Loucy (cell line): ENCODE results near the gene GRIN2A.

Experiments
- H2AFZ ChIP-seq: fragments of 200-600 bp; sonication (generic); 2 replicates; pipeline ENCODE4 v1.6.0; 2016; ENCODE audit warnings: antibody characterized with exemption, mild to moderate bottlenecking, low read length, moderate library complexity
- H3F3A ChIP-seq: fragments of 200-600 bp; 2 replicates; pipeline ENCODE4 v1.6.0; 2016; ENCODE audit warnings: antibody characterized with exemption, low read depth, mild to moderate bottlenecking
- H3K27me3 ChIP-seq: fragments of 200-600 bp; sonication (generic); 2 replicates; pipeline ENCODE4 v1.6.1; 2014; ENCODE audit warnings: low read length, mild to moderate bottlenecking; ENCODE audit not compliant: insufficient read depth, poor library complexity, severe bottlenecking
- H3K36me3 ChIP-seq: fragments of 200-600 bp; sonication (generic); 2 replicates; pipeline ENCODE4 v1.6.1; 2016; ENCODE audit warnings: low read length; ENCODE audit not compliant: insufficient read depth
- H3K4me1 ChIP-seq: fragments of 200-600 bp; sonication (generic); 2 replicates; pipeline ENCODE4 v1.5.1; 2014; ENCODE audit warnings: low read length, mild to moderate bottlenecking; ENCODE audit not compliant: insufficient read depth, poor library complexity, severe bottlenecking
- H3K4me2 ChIP-seq: fragments of 200-600 bp; sonication (generic); 2 replicates; pipeline ENCODE4 v1.6.0; 2014; ENCODE audit warnings: antibody characterized with exemption, low read length, low read depth, mild to moderate bottlenecking; ENCODE audit not compliant: poor library complexity, severe bottlenecking
- H3K4me3 ChIP-seq: fragments of 200-600 bp; sonication (generic); 2 replicates; pipeline ENCODE4 v1.5.1; 2014; ENCODE audit warnings: low read length, mild to moderate bottlenecking, mixed read lengths; ENCODE audit not compliant: poor library complexity, severe bottlenecking
- H3K79me2 ChIP-seq: fragments of 200-600 bp; sonication (generic); 2 replicates; pipeline ENCODE4 v1.6.1; 2014; ENCODE audit warnings: low read length; ENCODE audit not compliant: insufficient read depth
- H3K9ac ChIP-seq: fragments of 200-600 bp; sonication (generic); 2 replicates; pipeline ENCODE4 v1.6.0; 2014; ENCODE audit warnings: mild to moderate bottlenecking, low read depth, low read length, moderate library complexity; ENCODE audit not compliant: poor library complexity, severe bottlenecking
- H3K9me2 ChIP-seq: fragments of 200-600 bp; sonication (generic); replicated peaks from 2 replicates; pipeline ENCODE4 v1.6.1; 2016; ENCODE audit warnings: low read depth, low read length, mixed read lengths
- H3K9me3 ChIP-seq: fragments of 200-600 bp; sonication (generic); 2 replicates; pipeline ENCODE4 v1.6.1; 2014; ENCODE audit warnings: mild to moderate bottlenecking, antibody characterized with exemption, low read length, low read depth; ENCODE audit not compliant: insufficient read depth
- H4K20me1 ChIP-seq: fragments of 200-600 bp; sonication (generic); 2 replicates; pipeline ENCODE4 v1.6.0; 2014; ENCODE audit warnings: antibody characterized with exemption, low read length, mild to moderate bottlenecking; ENCODE audit not compliant: insufficient read depth, poor library complexity, severe bottlenecking
- CTCF ChIP-seq: fragments of 200-600 bp; sonication (generic); conservative IDR thresholded peaks from 2 replicates; pipeline ENCODE4 v1.5.1; 2014; ENCODE audit warnings: mild to moderate bottlenecking, antibody characterized with exemption, low read length
- EZH2phosphoT487 ChIP-seq: fragments of 200-600 bp; IDR thresholded peaks from 2 replicates; pipeline ENCODE4 v1.6.1; 2018; ENCODE audit warnings: antibody characterized with exemption, mild to moderate bottlenecking, moderate library complexity, borderline replicate concordance

Gene GRIN2A

GRCh38 chr16:9708972-9709620, 473.1 kb downstream of the GRIN2A start:
- no peak for TF ChIP-seq EZH2phosphoT487
- no peak for TF ChIP-seq CTCF
- no peak overlapping the region for H3K4me2 ChIP-seq
- H3K27me3 ChIP-seq: no peaks in the 10 kb centered on the region
- H3F3A ChIP-seq: no peaks in the 10 kb centered on the region
- no peaks in the 10 kb centered on the region for H3K9me2 ChIP-seq
- no peak overlapping the region for H3K4me3 ChIP-seq
- H4K20me1 ChIP-seq: no peaks in the 10 kb centered on the region
- H2AFZ ChIP-seq: no peak overlapping the region
- no peaks in the 10 kb centered on the region for H3K79me2 ChIP-seq
- no peaks in the 10 kb centered on the region for H3K36me3 ChIP-seq
- H3K9ac ChIP-seq: no peak overlapping the region
- no peaks in the 10 kb centered on the region for H3K9me3 ChIP-seq
- H3K4me1 ChIP-seq: no peaks in the 10 kb centered on the region

- no peaks in the 10 kb centered on the region for H4K20me1 ChIP-seq
- no peaks in the 10 kb centered on the region for H3K4me1 ChIP-seq
- TF ChIP-seq EZH2phosphoT487 (no peak), CTCF (no peak)
- H3K9me2 ChIP-seq: no peaks in the 10 kb centered on the region
- no peaks in the 10 kb centered on the region for H3F3A ChIP-seq
- no peak overlapping the region for H3K9ac ChIP-seq
- H2AFZ ChIP-seq: no peak overlapping the region
- no peaks in the 10 kb centered on the region for H3K27me3 ChIP-seq
- H3K9me3 ChIP-seq: no peaks in the 10 kb centered on the region
- H3K36me3 ChIP-seq: no peaks in the 10 kb centered on the region
- no peaks in the 10 kb centered on the region for H3K79me2 ChIP-seq
- no peak overlapping the region for H3K4me3 ChIP-seq
- H3K4me2 ChIP-seq: no peak overlapping the region
These were observed 475.9 kb downstream of the GRIN2A start for GRCh38 chr16:9706217-9706836.

GRCh38 chr16:9703731-9704130, 478.5 kb downstream of the GRIN2A start:
- Histone ChIP-seq H4K20me1 (no peaks in the 10 kb centered on the region), H3F3A (no peaks in the 10 kb centered on the region), H3K36me3 (no peaks in the 10 kb centered on the region), H3K9me2 (no peaks in the 10 kb centered on the region), H2AFZ (no peak overlapping the region), H3K27me3 (no peaks in the 10 kb centered on the region), H3K4me1 (no peaks in the 10 kb centered on the region), H3K9me3 (no peaks in the 10 kb centered on the region), H3K79me2 (no peaks in the 10 kb centered on the region), H3K9ac (no peak overlapping the region), H3K4me3 (no peak overlapping the region), H3K4me2 (no peak overlapping the region)
- no peak for TF ChIP-seq CTCF
- TF ChIP-seq EZH2phosphoT487: no peak
